Breast epithelium (tissue), 4 donors: Measurements from ENCODE around the gene ZNF467. TPM values are rescaled to one million over a fixed set of nuclear protein-coding genes. Genes with fewer than 3 reads are reported as not detected.

Experiments used
- DNase-seq, 2 donors: peaks; one replicate each; pipeline ENCODE4 v3.0.0-alpha.2; 2019; ENCODE audit warnings: low spot score in 2 of 2
- H3K27ac ChIP-seq, 2 donors: fragments of 200-600 bp; sonication (generic) in 1 of 2; one replicate each; pipeline ENCODE4 v1.5.1; 2016 to 2019; ENCODE audit warnings: mild to moderate bottlenecking in 1 of 2
- H3K27me3 ChIP-seq, 2 donors: fragments of 200-600 bp; sonication (generic) in 1 of 2; one replicate each; pipeline versions ENCODE4 v1.5.1 to v1.6.0; 2017 to 2019; ENCODE audit warnings: control low read depth in 1 of 2, mild to moderate bottlenecking in 1 of 2
- H3K36me3 ChIP-seq: fragments of 200-600 bp; one replicate; pipeline ENCODE4 v1.5.1; 2019
- H3K4me1 ChIP-seq, 2 donors: fragments of 200-600 bp; sonication (generic); one replicate each; pipeline ENCODE4 v1.5.1; 2016 to 2019; ENCODE audit warnings: control low read depth in 1 of 2
- H3K4me3 ChIP-seq, 3 donors: fragments of 200-600 bp; sonication (generic); 1 replicate in 2 of 3; 2 replicates in 1 of 3; pipeline ENCODE4 v1.5.1; 2016 to 2019; ENCODE audit warnings: mild to moderate bottlenecking in 3 of 3, moderate library complexity in 2 of 3
- H3K9me3 ChIP-seq, 2 donors: fragments of 200-600 bp; sonication (generic) in 1 of 2; one replicate each; pipeline ENCODE4 v1.5.1; 2016 to 2019; ENCODE audit warnings: control low read depth in 1 of 2
- POLR2A ChIP-seq: fragments of 450-650 bp; IDR thresholded peaks from one replicate; pipeline ENCODE4 v1.6.1; 2016; ENCODE audit warnings: antibody characterized with exemption, mild to moderate bottlenecking, moderate library complexity
- POLR2AphosphoS5 ChIP-seq, 3 donors: sonication (generic); formaldehyde crosslinking; IDR thresholded peaks; one replicate each; pipeline ENCODE4 v1.6.1; 2017; ENCODE audit warnings: antibody characterized with exemption in 3 of 3
- intact Hi-C: fragments of 100-400 bp; cut with DNase I; formaldehyde crosslinking; loops from one replicate; pipeline ENCODE4 v1.15.1; 2023; ENCODE audit warnings: low total_unique reads
- total RNA-seq, 3 donors: library from RNA; depleted of rRNA; stranded (reverse); fragments of >200 nt; gene quantifications; one replicate each; pipeline ENCODE4 v1.1.0, GENCODE V29; 2016
- TF ChIP-seq, protein P1 (sequence below), 3 donors: fragments of 450-650 bp; IDR thresholded peaks; one replicate each; pipeline ENCODE4 v1.5.1; 2016 to 2017; ENCODE audit warnings: antibody characterized with exemption in 3 of 3, mild to moderate bottlenecking in 3 of 3, moderate library complexity in 3 of 3

Gene ZNF467
- total RNA-seq, 3 donors from 2014 or later: 5.0 to 6.3 (median 5.9) TPM

DNA sequence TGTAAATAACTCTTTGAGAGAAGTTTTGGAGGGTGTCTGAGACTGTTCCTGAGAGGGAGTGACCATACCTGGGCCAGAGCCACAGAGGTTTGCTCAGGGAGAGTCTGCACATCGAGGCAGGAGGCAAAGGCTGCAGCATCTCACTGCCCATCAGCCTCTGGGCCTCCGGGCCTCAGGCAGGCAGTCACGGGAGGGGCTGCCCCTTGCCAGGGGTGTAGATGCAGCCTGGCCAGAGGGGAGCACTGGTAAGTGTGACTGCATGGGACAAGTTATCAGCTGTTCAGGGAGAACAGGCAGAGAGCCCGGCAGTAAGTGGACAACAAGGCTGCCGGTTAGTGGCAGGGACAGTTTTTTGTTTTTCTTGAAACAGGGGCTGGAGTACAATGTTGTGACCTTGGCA lies 55.9 kb downstream of the ZNF467 start:
- no peak for DNase-seq
- H3K9me3 ChIP-seq: no peaks in the 10 kb centered on the region
- no peaks in the 10 kb centered on the region for H3K27me3 ChIP-seq
- H3K36me3 ChIP-seq: no peaks in the 10 kb centered on the region
- peaks cover 5 to 10% of the 10 kb centered on the region in 2 donors for H3K4me1 ChIP-seq
- intact Hi-C loops: no loop called here
- TF ChIP-seq, protein P1, sequence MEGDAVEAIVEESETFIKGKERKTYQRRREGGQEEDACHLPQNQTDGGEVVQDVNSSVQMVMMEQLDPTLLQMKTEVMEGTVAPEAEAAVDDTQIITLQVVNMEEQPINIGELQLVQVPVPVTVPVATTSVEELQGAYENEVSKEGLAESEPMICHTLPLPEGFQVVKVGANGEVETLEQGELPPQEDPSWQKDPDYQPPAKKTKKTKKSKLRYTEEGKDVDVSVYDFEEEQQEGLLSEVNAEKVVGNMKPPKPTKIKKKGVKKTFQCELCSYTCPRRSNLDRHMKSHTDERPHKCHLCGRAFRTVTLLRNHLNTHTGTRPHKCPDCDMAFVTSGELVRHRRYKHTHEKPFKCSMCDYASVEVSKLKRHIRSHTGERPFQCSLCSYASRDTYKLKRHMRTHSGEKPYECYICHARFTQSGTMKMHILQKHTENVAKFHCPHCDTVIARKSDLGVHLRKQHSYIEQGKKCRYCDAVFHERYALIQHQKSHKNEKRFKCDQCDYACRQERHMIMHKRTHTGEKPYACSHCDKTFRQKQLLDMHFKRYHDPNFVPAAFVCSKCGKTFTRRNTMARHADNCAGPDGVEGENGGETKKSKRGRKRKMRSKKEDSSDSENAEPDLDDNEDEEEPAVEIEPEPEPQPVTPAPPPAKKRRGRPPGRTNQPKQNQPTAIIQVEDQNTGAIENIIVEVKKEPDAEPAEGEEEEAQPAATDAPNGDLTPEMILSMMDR (IDR thresholded peaks at IDR 0.05): no peak
- H3K4me3 ChIP-seq: no peak overlapping the region
- H3K27ac ChIP-seq: no peak overlapping the region

DNA sequence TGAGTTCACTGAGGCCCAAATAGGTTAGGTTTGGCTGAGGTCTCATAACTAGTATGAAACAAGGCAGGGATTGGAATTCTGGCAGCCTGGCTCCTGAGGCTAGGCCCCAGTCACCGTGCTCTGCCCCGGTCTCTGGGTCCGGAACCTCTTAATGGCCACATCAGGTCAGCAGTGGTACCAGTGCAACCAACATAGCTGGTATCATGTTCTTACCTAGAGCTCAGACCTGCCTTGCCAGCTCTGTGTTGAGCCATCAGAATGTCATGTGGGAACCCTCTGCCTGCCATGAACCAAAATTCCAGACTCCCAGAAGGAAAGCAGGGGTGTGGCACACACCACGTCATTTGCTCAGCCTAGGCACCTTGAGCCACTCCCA lies 56.5 kb downstream of the ZNF467 start:
- H3K9me3 ChIP-seq: no peaks in the 10 kb centered on the region
- peak overlapping the region in 1 of 3 donors; percentile 33 for H3K4me3 ChIP-seq
- no peak for DNase-seq
- TF ChIP-seq, protein P1 (IDR thresholded peaks at IDR 0.05): no peak
- TF ChIP-seq POLR2A (no peak), POLR2AphosphoS5 (IDR thresholded peaks at IDR 0.05) (no peak)
- H3K36me3 ChIP-seq: no peaks in the 10 kb centered on the region
- no peaks in the 10 kb centered on the region for H3K27me3 ChIP-seq
- peak overlapping the region; percentile 19 to 49 for H3K27ac ChIP-seq
- peaks cover 5 to 10% of the 10 kb centered on the region in 2 donors for H3K4me1 ChIP-seq
- intact Hi-C loops: no loop called here

DNA sequence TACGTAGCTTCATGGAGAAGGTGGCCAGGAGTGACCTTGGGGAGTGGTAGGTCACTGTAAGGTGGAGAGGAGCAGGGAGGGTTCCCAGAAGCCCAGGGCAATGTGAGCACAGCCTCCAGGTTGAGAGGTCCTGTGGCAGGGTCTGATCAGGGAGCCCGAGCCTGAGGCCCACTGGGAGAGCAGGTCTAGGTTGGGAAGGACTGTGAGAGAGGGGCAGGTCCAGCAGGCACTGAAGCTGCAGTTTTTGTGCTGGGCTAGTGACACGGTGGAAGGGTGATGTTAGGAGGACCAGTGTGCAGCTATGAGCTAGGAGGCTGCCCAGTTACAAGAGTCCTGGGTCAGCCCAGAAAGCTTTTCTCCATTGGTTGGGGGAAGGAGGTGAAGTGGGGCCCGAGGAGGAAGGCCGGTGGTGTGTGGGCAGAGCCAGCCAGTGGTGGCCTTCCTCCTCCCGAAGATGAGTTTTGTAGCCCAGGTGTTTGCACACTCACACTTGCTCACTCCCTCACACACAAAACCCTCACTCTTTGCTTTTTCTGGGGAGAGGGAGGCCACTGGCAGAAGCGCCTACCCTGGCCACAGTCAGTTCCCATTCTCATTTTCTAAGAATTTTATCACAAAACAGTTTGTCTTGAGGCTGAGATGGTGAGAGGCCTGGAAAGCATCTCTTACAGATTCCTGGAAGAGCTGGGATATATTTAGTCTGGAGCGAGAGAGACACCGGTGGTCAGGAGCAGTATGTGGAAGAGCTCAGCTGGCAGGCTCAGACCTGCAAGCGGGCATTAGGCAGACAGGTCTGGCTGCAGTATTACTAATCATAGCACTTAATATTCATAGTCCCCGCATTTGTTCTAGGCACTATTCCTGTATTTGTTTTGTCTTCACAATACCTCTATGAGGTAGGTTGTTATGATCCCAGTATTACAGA lies 57.1 kb downstream of the ZNF467 start:
- H3K4me3 ChIP-seq: peak overlapping the region in 2 of 3 donors; percentile 68 to 89
- H3K9me3 ChIP-seq: peaks cover 1 to 3% of the 10 kb centered on the region in 2 donors
- H3K27me3 ChIP-seq: no peaks in the 10 kb centered on the region
- TF ChIP-seq POLR2AphosphoS5 (IDR thresholded peaks at IDR 0.05): no peak
- H3K27ac ChIP-seq: peak overlapping the region; percentile 19 to 90
- H3K36me3 ChIP-seq: no peaks in the 10 kb centered on the region
- DNase-seq: no peak
- intact Hi-C loops: no loop called here
- peaks cover 5 to 10% of the 10 kb centered on the region in 2 donors for H3K4me1 ChIP-seq

DNA sequence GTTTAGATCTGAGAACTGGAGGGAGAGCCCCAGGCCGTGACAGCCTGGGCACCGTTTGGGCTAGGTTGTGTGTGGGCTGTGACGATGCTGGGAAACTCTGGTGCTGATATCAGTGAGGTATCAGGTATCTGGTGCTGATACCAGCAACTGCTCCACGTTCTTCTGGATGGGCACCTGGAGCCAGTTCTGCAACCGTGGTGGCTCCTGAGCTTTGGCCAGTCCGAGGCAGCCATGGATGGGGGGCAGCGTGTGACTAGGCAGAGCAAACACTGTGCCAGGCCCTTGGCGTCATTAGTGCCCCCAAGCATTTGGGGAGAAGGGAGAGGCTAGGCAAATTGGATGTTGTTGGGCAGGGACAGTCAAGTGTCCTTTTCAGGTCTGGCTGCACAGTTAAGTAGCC lies 57.9 kb downstream of the ZNF467 start:
- no peaks in the 10 kb centered on the region for H3K27me3 ChIP-seq
- H3K4me1 ChIP-seq: peaks cover 5 to 10% of the 10 kb centered on the region in 2 donors
- no peak for TF ChIP-seq POLR2A
- TF ChIP-seq POLR2AphosphoS5 (IDR thresholded peaks at IDR 0.05): no peak
- TF ChIP-seq, protein P1 (IDR thresholded peaks at IDR 0.05): no peak
- intact Hi-C loops: no loop called here
- DNase-seq: no peak
- H3K27ac ChIP-seq: peak overlapping the region; percentile 73 to 90
- H3K4me3 ChIP-seq: peak overlapping the region; percentile 47 to 89 (median 68)
- H3K9me3 ChIP-seq: peaks cover 9 to 11% of the 10 kb centered on the region in 2 donors
- no peaks in the 10 kb centered on the region for H3K36me3 ChIP-seq

DNA sequence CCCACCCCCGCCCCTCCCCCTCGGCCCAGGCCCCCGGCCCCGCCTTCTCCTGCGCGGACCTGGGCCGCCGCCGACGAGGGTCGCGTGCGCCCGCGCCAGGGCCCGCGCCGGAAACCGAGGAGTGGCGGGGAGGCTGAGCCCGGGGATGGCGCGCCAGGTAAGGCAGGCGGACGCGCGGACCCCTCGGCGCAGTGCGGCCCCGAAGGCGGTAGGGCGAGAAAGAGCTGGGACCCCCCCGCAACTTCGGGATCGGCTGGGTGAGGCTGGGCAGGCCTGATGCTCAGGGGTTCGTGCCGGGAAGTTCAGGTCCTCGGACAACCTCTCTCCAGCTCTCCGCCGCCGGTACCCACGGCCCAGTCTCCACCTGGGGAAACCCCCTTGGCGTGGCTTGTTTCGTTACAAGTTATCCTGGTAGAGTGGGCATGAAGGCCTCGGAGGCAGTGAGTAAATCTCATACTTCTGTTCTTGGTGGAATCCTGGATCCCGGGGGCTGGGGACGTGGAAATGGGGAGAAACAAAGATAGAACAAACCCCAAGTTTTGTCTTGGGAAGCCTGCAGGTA lies 58.4 kb downstream of the ZNF467 start:
- Histone ChIP-seq H3K36me3 (no peaks in the 10 kb centered on the region), H3K4me3 (peak overlapping the region; percentile 47 to 89 (median 68)), H3K27me3 (no peaks in the 10 kb centered on the region), H3K27ac (peak overlapping the region; percentile 73 to 90), H3K9me3 (peaks cover 14 to 15% of the 10 kb centered on the region in 2 donors), H3K4me1 (peaks cover 1 to 8% of the 10 kb centered on the region in 2 donors)
- intact Hi-C loops: no loop called here
- no peak for DNase-seq
- no peak for TF ChIP-seq POLR2AphosphoS5 (IDR thresholded peaks at IDR 0.05)
- TF ChIP-seq, protein P1 (IDR thresholded peaks at IDR 0.05): no peak
- no peak for TF ChIP-seq POLR2A

Other genes with a start within 250 kb of the ZNF467 start
- 10 to 100 TPM; 21.4 to 27.8 (median 27.2) TPM for gene ZNF862, start 64.8 kb upstream of the ZNF467 start, total RNA-seq
- 10 to 100 TPM; 18.4 to 29.2 (median 23.1) TPM for gene ATP6V0E2, start 100.4 kb upstream of the ZNF467 start, total RNA-seq